Kidney (tissue), 14 donors: ENCODE results near the gene WNK2. TPM values are rescaled to one million over a fixed set of nuclear protein-coding genes. Genes with fewer than 3 reads are reported as not detected.

ENCODE experiments used
- DNase-seq, 5 donors: peaks; one replicate each; pipeline ENCODE4 v3.0.0-alpha.2; 2013 to 2020
- FAIRE-seq: peaks from 2 replicates; lab custom pipeline; 2012; peaks lifted over from hg19 to GRCh38; lab: Jason Lieb, UNC
- H3K27ac ChIP-seq, 2 donors: one replicate each; pipeline ENCODE4 v1.7.0; 2013; ENCODE audit warnings: low read depth in 2 of 2, low read length in 2 of 2, inconsistent platforms in 1 of 2
- H3K27me3 ChIP-seq: one replicate; pipeline ENCODE4 v1.7.1; 2013; ENCODE audit warnings: low read length, inconsistent platforms; ENCODE audit not compliant: control insufficient read depth, insufficient read depth
- H3K36me3 ChIP-seq, 3 donors: one replicate each; pipeline versions ENCODE4 v1.7.0 to v1.7.1; 2013; ENCODE audit warnings: low read length in 3 of 3, control low read depth in 1 of 3, inconsistent platforms in 1 of 3; ENCODE audit not compliant: insufficient read depth in 3 of 3, control insufficient read depth in 2 of 3
- H3K4me1 ChIP-seq, 3 donors: one replicate each; pipeline versions ENCODE4 v1.7.0 to v1.7.1; 2013; ENCODE audit warnings: low read length in 3 of 3, inconsistent platforms in 1 of 3, low read depth in 1 of 3; ENCODE audit not compliant: control insufficient read depth in 2 of 3, insufficient read depth in 2 of 3
- H3K4me3 ChIP-seq, 3 donors: one replicate each; pipeline versions ENCODE4 v1.7.0 to v1.8.1; 2013; ENCODE audit warnings: low read length in 3 of 3, control low read depth in 1 of 3, inconsistent platforms in 1 of 3
- H3K9ac ChIP-seq, 3 donors: one replicate each; pipeline versions ENCODE4 v1.7.0 to v1.7.1; 2013; ENCODE audit warnings: low read length in 3 of 3, control low read depth in 1 of 3, inconsistent platforms in 1 of 3
- H3K9me3 ChIP-seq, 3 donors: one replicate each; pipeline versions ENCODE4 v1.7.0 to v1.7.1; 2013; ENCODE audit warnings: low read length in 3 of 3, control low read depth in 1 of 3, inconsistent platforms in 1 of 3; ENCODE audit not compliant: control insufficient read depth in 2 of 3, insufficient read depth in 1 of 3
- CTCF ChIP-seq: IDR thresholded peaks from 3 replicates; pipeline ENCODE4 v1.5.1; 2012; ENCODE audit warnings: mild to moderate bottlenecking, moderate library complexity, borderline replicate concordance; ENCODE audit not compliant: insufficient read depth; ENCODE audit errors: extremely low read depth
- intact Hi-C: fragments of 100-400 bp; cut with DNase I; formaldehyde crosslinking; loops from one replicate; pipeline ENCODE4 v1.11.1; 2022
- polyA plus RNA-seq: library from polyadenylated mRNA; stranded (reverse); fragments of 350-450 nt; fragmentation: Illumina TruSeq; extraction: RNeasy Lipid Tissue Mini Kit (QIAGEN cat#74804); gene quantifications from one replicate; pipeline ENCODE4 v1.2.3, GENCODE V29; 2014; ENCODE audit warnings: low read depth, low replicate concordance; ENCODE audit not compliant: insufficient read depth
- total RNA-seq: library from RNA; stranded (reverse); fragmentation: NEBNext Ultra II Directional; extraction: Animal tissue kit (Norgen Biotek cat#: 25700); gene quantifications from one replicate; pipeline ENCODE4 v1.2.1, GENCODE V29; 2021
- donor health status: control.
- donor health status: control.
- donor health status: control.
- donor health status: control.
- donor health status: control.
- donor health status: DM: yes; HTN: yes; CAD: no.
- donor health status: Normal renal cell carcinoma (clear cell type).

Gene WNK2
- total and polyA plus RNA-seq, 2 donors from 2014 or later = 1.5 to 4.8 TPM

GRCh38 chr9:93326056-93326455, 142.1 kb downstream of the WNK2 start:
- intact Hi-C loops = no loop called here
- no peaks in the 10 kb centered on the region for H3K4me1 ChIP-seq
- DNase-seq = no peak
- no peak for FAIRE-seq
- H3K36me3 ChIP-seq = no peaks in the 10 kb centered on the region
- no peaks in the 10 kb centered on the region for H3K27me3 ChIP-seq
- H3K4me3 ChIP-seq = no peak overlapping the region
- no peak for TF ChIP-seq CTCF
- H3K27ac ChIP-seq = no peak overlapping the region
- H3K9ac ChIP-seq = no peak overlapping the region
- H3K9me3 ChIP-seq = no peaks in the 10 kb centered on the region

GRCh38 chr9:93326654-93327053, 142.7 kb downstream of the WNK2 start:
- Histone ChIP-seq H3K9me3 (no peaks in the 10 kb centered on the region), H3K9ac (no peak overlapping the region), H3K4me1 (no peaks in the 10 kb centered on the region), H3K27me3 (no peaks in the 10 kb centered on the region), H3K27ac (no peak overlapping the region), H3K4me3 (no peak overlapping the region), H3K36me3 (no peaks in the 10 kb centered on the region)
- no peak for FAIRE-seq
- intact Hi-C loops = no loop called here
- TF ChIP-seq CTCF = no peak
- DNase-seq = no peak

- no peak for TF ChIP-seq CTCF
- no peak for DNase-seq
- intact Hi-C loops = no loop called here
- no peaks in the 10 kb centered on the region for H3K27me3 ChIP-seq
- no peak overlapping the region for H3K27ac ChIP-seq
- H3K9me3 ChIP-seq = no peaks in the 10 kb centered on the region
- H3K4me3 ChIP-seq = no peak overlapping the region
- H3K36me3 ChIP-seq = no peaks in the 10 kb centered on the region
- no peak overlapping the region for H3K9ac ChIP-seq
- H3K4me1 ChIP-seq = no peaks in the 10 kb centered on the region
- FAIRE-seq = no peak
Measured at GRCh38 chr9:93329629-93330280, 145.8 kb downstream of the WNK2 start.

GRCh38 chr9:93332317-93332716, 148.4 kb downstream of the WNK2 start:
- H3K36me3 ChIP-seq = no peaks in the 10 kb centered on the region
- no peak for TF ChIP-seq CTCF
- H3K9ac ChIP-seq = no peak overlapping the region
- FAIRE-seq (no peak), DNase-seq (no peak)
- no peak overlapping the region for H3K27ac ChIP-seq
- intact Hi-C loops = no loop called here
- H3K9me3 ChIP-seq = no peaks in the 10 kb centered on the region
- H3K4me3 ChIP-seq = no peak overlapping the region
- no peaks in the 10 kb centered on the region for H3K27me3 ChIP-seq
- no peaks in the 10 kb centered on the region for H3K4me1 ChIP-seq
